WTC11 (cell line): Measurements from ENCODE around the gene TFF2. TPM values are rescaled to one million over a fixed set of nuclear protein-coding genes. Genes with fewer than 3 reads are reported as not detected.

Source experiments
- ATAC-seq: fragments of 200-7000 bp; cut with Tn5 transposase; 2 replicates; pipeline ENCODE4 v1.10.0; 2021; ENCODE audit warnings: mild to moderate bottlenecking, moderate library complexity
- CTCF ChIA-PET: fragments of 300-600 bp; sonication (Branson Sonifier 250); formaldehyde crosslinking; loops from one replicate; lab custom pipeline; 2021; ENCODE audit warnings: antibody characterized with exemption; lab: Charles Lee
- POLR2A ChIA-PET: fragments of 350-600 bp; sonication (Branson Sonifier 250); formaldehyde crosslinking; loops from one replicate; lab custom pipeline; 2021; ENCODE audit warnings: antibody characterized with exemption; lab: Charles Lee
- DNase-seq: peaks from one replicate; pipeline ENCODE4 v3.0.0; 2021; ENCODE audit warnings: low spot score
- H3K27ac Mint-ChIP-seq: 2 replicates; pipeline ENCODE4 v1.8.0; 2021; ENCODE audit warnings: mixed read lengths
- H3K27me3 Mint-ChIP-seq: 2 replicates; pipeline ENCODE4 v1.8.0; 2021; ENCODE audit warnings: low read depth, mild to moderate bottlenecking, moderate library complexity, mixed read lengths
- H3K36me3 Mint-ChIP-seq: 2 replicates; pipeline ENCODE4 v1.8.0; 2021; ENCODE audit warnings: mixed read lengths
- H3K4me1 Mint-ChIP-seq: 2 replicates; pipeline ENCODE4 v1.8.0; 2022; ENCODE audit warnings: mixed read lengths
- H3K4me3 Mint-ChIP-seq: 2 replicates; pipeline ENCODE4 v1.8.0; 2021; ENCODE audit warnings: mild to moderate bottlenecking, moderate library complexity, mixed read lengths
- H3K9me3 Mint-ChIP-seq: 2 replicates; pipeline ENCODE4 v1.8.0; 2021; ENCODE audit warnings: mixed read lengths
- ATF1 ChIP-seq: sonication (generic); formaldehyde crosslinking; IDR thresholded peaks from 2 replicates; pipeline ENCODE4 v1.8.1; 2023; ENCODE audit warnings: mild to moderate bottlenecking, moderate library complexity, missing genetic modification reagents
- CBFB ChIP-seq: sonication (generic); formaldehyde crosslinking; IDR thresholded peaks from 2 replicates; pipeline ENCODE4 v1.8.1; 2022; ENCODE audit warnings: mild to moderate bottlenecking, low read depth, missing genetic modification reagents
- ELF4 ChIP-seq: sonication (generic); formaldehyde crosslinking; IDR thresholded peaks from 2 replicates; pipeline ENCODE4 v1.8.1; 2022; ENCODE audit warnings: low read depth, mild to moderate bottlenecking, moderate library complexity, missing genetic modification reagents
- EMX1 ChIP-seq: fragments of 250-450 bp; sonication (Bioruptor Pico); IDR thresholded peaks from 2 replicates; pipeline ENCODE4 v1.8.0; 2021; ENCODE audit warnings: mild to moderate bottlenecking
- ETV6 ChIP-seq: sonication (generic); formaldehyde crosslinking; IDR thresholded peaks from 2 replicates; pipeline ENCODE4 v1.8.1; 2022; ENCODE audit warnings: mild to moderate bottlenecking, missing genetic modification reagents
- GABPB1 ChIP-seq: sonication (generic); formaldehyde crosslinking; IDR thresholded peaks from 2 replicates; pipeline ENCODE4 v1.8.1; 2023; ENCODE audit warnings: mild to moderate bottlenecking, missing genetic modification reagents
- GRHL2 ChIP-seq: fragments of 250-450 bp; sonication (Bioruptor Pico); IDR thresholded peaks from 2 replicates; pipeline ENCODE4 v1.8.0; 2022; ENCODE audit warnings: mild to moderate bottlenecking, moderate library complexity; ENCODE audit not compliant: insufficient replicate concordance, severe bottlenecking
- IRF1 ChIP-seq: sonication (generic); formaldehyde crosslinking; IDR thresholded peaks from 2 replicates; pipeline ENCODE4 v1.8.0; 2023; ENCODE audit warnings: missing genetic modification reagents
- JUN ChIP-seq: sonication (generic); formaldehyde crosslinking; IDR thresholded peaks from 2 replicates; pipeline ENCODE4 v1.8.0; 2023; ENCODE audit warnings: mild to moderate bottlenecking, missing genetic modification reagents
- KAT7 ChIP-seq: sonication (generic); formaldehyde crosslinking; IDR thresholded peaks from 2 replicates; pipeline ENCODE4 v1.8.1; 2023; ENCODE audit warnings: missing genetic modification reagents, mild to moderate bottlenecking, borderline replicate concordance
- NFYB ChIP-seq: sonication (generic); formaldehyde crosslinking; conservative IDR thresholded peaks from 2 replicates; pipeline ENCODE4 v1.8.0; 2022; ENCODE audit warnings: low read depth, missing genetic modification reagents
- NR1H2 ChIP-seq: sonication (generic); formaldehyde crosslinking; IDR thresholded peaks from 2 replicates; pipeline ENCODE4 v1.9.0; 2021; ENCODE audit warnings: mild to moderate bottlenecking, moderate library complexity, missing genetic modification reagents
- NR3C1 ChIP-seq: sonication (generic); formaldehyde crosslinking; conservative IDR thresholded peaks from 2 replicates; pipeline ENCODE4 v1.8.1; 2023; ENCODE audit warnings: low read depth, mild to moderate bottlenecking, missing genetic modification reagents
- OVOL2 ChIP-seq: fragments of 250-450 bp; sonication (Bioruptor Pico); IDR thresholded peaks from 2 replicates; pipeline ENCODE4 v1.9.0; 2021; ENCODE audit warnings: mild to moderate bottlenecking, borderline replicate concordance
- SMAD3 ChIP-seq: sonication (generic); formaldehyde crosslinking; IDR thresholded peaks from 2 replicates; pipeline ENCODE4 v1.8.0; 2022; ENCODE audit warnings: missing genetic modification reagents, mild to moderate bottlenecking, borderline replicate concordance
- SOX15 ChIP-seq: fragments of 250-450 bp; sonication (Bioruptor Pico); IDR thresholded peaks from 2 replicates; pipeline ENCODE4 v1.9.0; 2021; ENCODE audit warnings: mild to moderate bottlenecking
- TEAD1 ChIP-seq: sonication (generic); formaldehyde crosslinking; IDR thresholded peaks from 2 replicates; pipeline ENCODE4 v1.8.0; 2022; ENCODE audit warnings: mild to moderate bottlenecking, missing genetic modification reagents
- TEAD4 ChIP-seq: sonication (generic); formaldehyde crosslinking; IDR thresholded peaks from 2 replicates; pipeline ENCODE4 v1.8.0; 2022; ENCODE audit warnings: mild to moderate bottlenecking, missing genetic modification reagents
- ZBTB21 ChIP-seq: sonication (generic); formaldehyde crosslinking; IDR thresholded peaks from 2 replicates; pipeline ENCODE4 v1.8.1; 2023; ENCODE audit warnings: mild to moderate bottlenecking, missing genetic modification reagents, borderline replicate concordance
- ZBTB43 ChIP-seq: sonication (generic); formaldehyde crosslinking; IDR thresholded peaks from 2 replicates; pipeline ENCODE4 v1.8.1; 2023; ENCODE audit warnings: mild to moderate bottlenecking, missing genetic modification reagents
- ZNF121 ChIP-seq: sonication (generic); formaldehyde crosslinking; IDR thresholded peaks from 2 replicates; pipeline ENCODE4 v1.8.0; 2023; ENCODE audit warnings: missing genetic modification reagents
- ZNF263 ChIP-seq: sonication (generic); formaldehyde crosslinking; IDR thresholded peaks from 2 replicates; pipeline ENCODE4 v1.8.1; 2022; ENCODE audit warnings: low read depth, mild to moderate bottlenecking, moderate library complexity, missing genetic modification reagents
- ZNF281 ChIP-seq: sonication (generic); formaldehyde crosslinking; IDR thresholded peaks from 2 replicates; pipeline ENCODE4 v1.8.0; 2023; ENCODE audit warnings: mild to moderate bottlenecking, missing genetic modification reagents
- ZNF671 ChIP-seq: fragments of 250-450 bp; sonication (Bioruptor Pico); IDR thresholded peaks from 2 replicates; pipeline ENCODE4 v1.8.0; 2021; ENCODE audit warnings: mild to moderate bottlenecking
- ZSCAN18 ChIP-seq: fragments of 250-450 bp; sonication (Bioruptor Pico); IDR thresholded peaks from 2 replicates; pipeline ENCODE4 v2.1.2; 2022; ENCODE audit warnings: mild to moderate bottlenecking, moderate library complexity
- total RNA-seq: library from RNA; stranded (reverse); gene quantifications from 3 replicates; pipeline ENCODE4 v1.2.3, GENCODE V29; 2021

TFF2 gene
- total RNA-seq, 1 experiment from 2014 or later = 0.33 TPM

GRCh38 chr21:42304556-42305454, 46.0 kb downstream of the TFF2 start:
- Mint-ChIP-seq H3K27me3 (no peaks in the 10 kb centered on the region), H3K4me1 (peaks cover 4% of the 10 kb centered on the region), H3K27ac (no peak overlapping the region), H3K9me3 (no peaks in the 10 kb centered on the region), H3K36me3 (no peaks in the 10 kb centered on the region), H3K4me3 (no peak overlapping the region)
- POLR2A ChIA-PET = no interaction called here
- ATAC-seq (no peak), DNase-seq (peak; percentile 0)
- CTCF ChIA-PET = no interaction called here
- no peak for TF ChIP-seq SMAD3
- no peak for TF ChIP-seq KAT7 (CRISPR knock-in tag)
- TF ChIP-seq GABPB1 (CRISPR knock-in tag) = no peak
- TF ChIP-seq ATF1 (CRISPR knock-in tag) = no peak
- TF ChIP-seq ZSCAN18 = no peak
- no peak for TF ChIP-seq GRHL2 (CRISPR knock-in tag)
- TF ChIP-seq IRF1 (CRISPR knock-in tag) = no peak
- no peak for TF ChIP-seq EMX1
- TF ChIP-seq TEAD1 (CRISPR knock-in tag) = no peak
- no peak for TF ChIP-seq NFYB (CRISPR knock-in tag)
- no peak for TF ChIP-seq ZBTB21 (CRISPR knock-in tag)

GRCh38 chr21:42303443-42303842, 47.4 kb downstream of the TFF2 start:
- POLR2A ChIA-PET = interaction anchor here (0.5 kb wide), 1 partner anchor 292 kb away, joined by 5 read pairs; no protein-coding TSS in a partner anchor
- Mint-ChIP-seq H3K27ac (no peak overlapping the region), H3K27me3 (no peaks in the 10 kb centered on the region), H3K4me1 (peaks cover 4% of the 10 kb centered on the region), H3K36me3 (no peaks in the 10 kb centered on the region)
- ATAC-seq (no peak), DNase-seq (no peak)
- CTCF ChIA-PET = no interaction called here
- TF ChIP-seq ZBTB43 (CRISPR knock-in tag) (no peak), TEAD4 (CRISPR knock-in tag) (no peak), NR3C1 (CRISPR knock-in tag) (no peak), ETV6 (CRISPR knock-in tag) (no peak), ZNF281 (CRISPR knock-in tag) (no peak), NR1H2 (CRISPR knock-in tag) (no peak), ZNF671 (CRISPR knock-in tag) (no peak), ZNF263 (CRISPR knock-in tag) (no peak), CBFB (CRISPR knock-in tag) (no peak), ZNF121 (no peak), OVOL2 (CRISPR knock-in tag) (no peak), JUN (no peak), ELF4 (CRISPR knock-in tag) (no peak), SOX15 (CRISPR knock-in tag) (no peak)
- TF ChIP-seq, all 79 proteins: peak for 0
- H3K9me3 Mint-ChIP-seq = no peaks in the 10 kb centered on the region
- H3K4me3 Mint-ChIP-seq = no peak overlapping the region
